ENCODE measurements around the gene EXOC1. TPM values are rescaled to one million over a fixed set of nuclear protein-coding genes. Genes with fewer than 3 reads are reported as not detected.
"Not testable (repeated sequence)": the region's sequence is repeated elsewhere in the genome, so short reads cannot be mapped to it uniquely, and the experiment has no call there.

EXOC1 gene
- polyA plus RNA-seq, 5 donors = 36.6 to 64.0 (median 51.3) TPM

- no peak for DNase-seq
These were observed 50.1 kb downstream of the EXOC1 start for GRCh38 chr4:55903577-55903976.

DNA sequence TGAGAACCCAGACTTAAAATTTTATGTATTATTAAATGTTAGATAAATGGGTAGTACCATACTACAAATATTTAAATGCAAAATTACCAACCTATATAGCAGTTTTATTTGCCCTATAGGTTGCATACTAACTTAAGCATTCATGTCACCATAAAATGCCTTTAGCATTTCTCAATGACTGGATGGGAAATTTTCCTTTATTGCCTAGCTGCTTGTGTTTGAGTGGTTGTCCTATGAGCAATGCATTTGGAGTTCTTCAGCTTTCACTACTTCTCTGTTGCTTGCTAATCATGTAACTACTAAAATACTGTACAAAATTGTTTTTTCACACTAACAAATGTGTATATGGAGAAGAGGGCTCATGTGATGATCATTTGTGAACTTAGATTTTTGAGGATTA is 51.1 kb downstream of the EXOC1 start:
- DNase-seq = no peak

DNA sequence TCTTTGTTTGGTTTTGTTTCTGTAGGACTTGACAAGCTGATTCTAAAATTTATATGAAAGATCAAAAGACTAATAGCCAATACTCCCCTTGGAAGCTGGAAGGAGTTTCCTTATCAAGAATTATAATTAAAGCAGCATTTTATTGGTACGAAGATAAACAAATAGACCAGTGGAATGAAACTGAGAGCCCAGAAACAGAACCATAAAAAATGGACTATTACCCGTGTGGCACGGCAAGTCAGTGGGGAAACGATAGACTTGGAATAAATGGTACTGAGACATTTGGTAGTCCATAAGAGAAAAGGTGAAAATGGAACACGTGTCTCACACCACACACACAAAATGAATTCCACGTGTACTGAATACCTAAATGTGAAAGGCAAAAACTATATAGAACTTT is 52.9 kb downstream of the EXOC1 start:
- no peak for DNase-seq

DNA sequence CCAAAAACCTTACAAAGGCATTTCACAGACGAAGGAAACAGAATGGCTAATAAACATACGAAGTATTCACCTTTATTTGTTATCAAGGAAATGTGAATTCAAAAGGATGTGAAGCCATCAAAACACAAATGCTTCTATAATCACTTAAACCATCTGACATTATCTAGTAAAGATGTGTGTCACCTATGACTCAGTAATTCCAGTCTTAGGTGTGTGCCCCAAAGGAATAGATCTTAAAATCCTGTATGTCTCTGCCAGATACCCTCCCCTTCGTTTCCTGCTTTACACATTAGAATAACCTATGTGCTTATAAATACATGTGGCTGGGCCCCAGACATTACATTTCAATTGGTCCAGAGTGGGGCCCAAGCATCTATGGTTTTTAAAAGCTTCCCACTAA is 53.5 kb downstream of the EXOC1 start:
- DNase-seq = no peak

DNA sequence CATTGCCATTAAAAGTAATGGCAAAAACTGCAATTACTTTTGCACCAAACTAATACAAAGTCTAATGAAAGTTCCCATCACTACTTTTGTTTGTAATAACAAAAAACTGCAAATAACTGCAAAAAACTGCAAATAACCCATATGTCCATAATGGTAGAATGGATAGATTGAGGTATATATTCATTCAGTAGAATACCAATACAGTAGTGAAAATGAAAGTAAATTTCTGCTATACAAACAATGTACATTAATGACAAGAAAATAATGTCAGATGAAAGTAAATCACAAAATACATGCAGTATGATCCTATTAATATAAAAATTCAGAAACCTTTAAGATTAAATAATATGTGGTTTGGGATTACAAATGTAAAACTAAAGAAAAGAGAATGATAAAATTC is 54.0 kb downstream of the EXOC1 start:
- DNase-seq = no peak

GRCh38 chr4:55910140-55910539 is 56.7 kb downstream of the EXOC1 start:
- DNase-seq = no peak

- no peak for DNase-seq
These were observed 58.8 kb downstream of the EXOC1 start for GRCh38 chr4:55912249-55912648.

DNA sequence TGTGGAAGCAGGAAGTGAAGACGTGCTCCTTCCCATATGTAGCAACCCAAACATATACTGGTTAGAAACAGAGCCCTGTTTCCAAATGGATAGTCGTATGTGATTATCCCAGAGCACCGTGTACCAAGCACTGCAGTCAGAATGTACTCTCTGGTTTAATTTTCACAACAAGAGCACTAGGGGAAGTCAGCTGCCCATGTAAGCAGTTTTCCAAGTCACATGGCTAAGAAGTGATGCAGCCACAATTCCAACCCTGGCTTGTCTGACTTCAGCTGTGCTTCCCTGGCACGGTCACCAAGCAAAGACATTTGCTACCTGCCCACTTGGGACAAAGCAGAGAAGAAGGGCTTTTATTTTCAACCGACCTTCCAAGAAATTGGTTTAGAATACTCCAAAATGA is 67.1 kb downstream of the EXOC1 start:
- DNase-seq = no peak

DNA sequence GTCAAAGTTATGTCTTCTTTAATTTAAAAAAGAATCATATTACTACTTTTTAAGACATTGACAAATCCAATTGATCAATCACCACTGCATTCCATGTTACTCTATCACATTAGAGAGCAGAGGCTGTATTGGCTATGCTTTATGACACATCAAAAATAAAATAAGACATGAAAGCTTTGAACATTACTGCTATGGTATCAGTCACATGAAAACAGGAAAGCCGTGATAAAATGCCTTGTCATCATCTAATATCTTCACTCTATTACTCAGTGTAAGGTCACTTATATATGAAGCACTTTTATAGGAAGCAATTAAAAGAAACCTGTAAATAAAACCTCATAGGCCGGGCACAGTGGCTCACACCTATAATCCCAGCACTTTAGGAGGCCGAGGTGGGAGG is 67.6 kb downstream of the EXOC1 start:
- no peak for DNase-seq

DNA sequence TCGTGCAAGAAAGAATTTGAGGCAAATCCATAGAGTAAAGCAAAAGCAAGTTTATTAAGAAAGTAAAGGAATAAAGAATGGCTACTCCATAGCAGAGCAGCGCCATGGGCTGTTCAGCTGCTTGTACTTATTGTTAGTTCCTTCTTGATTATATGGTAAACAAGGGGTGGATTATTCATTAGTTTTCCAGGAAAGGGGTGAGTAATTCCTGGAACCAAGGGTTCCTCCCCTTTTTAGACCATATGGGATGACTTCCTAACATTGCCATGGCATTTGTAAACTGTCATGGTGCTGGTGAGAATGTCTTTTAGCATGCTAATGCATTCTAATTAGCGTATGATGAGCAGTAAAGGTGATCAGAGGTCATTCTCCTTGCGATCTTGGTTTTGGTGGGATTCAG is 71.8 kb downstream of the EXOC1 start:
- DNase-seq = no peak

DNA sequence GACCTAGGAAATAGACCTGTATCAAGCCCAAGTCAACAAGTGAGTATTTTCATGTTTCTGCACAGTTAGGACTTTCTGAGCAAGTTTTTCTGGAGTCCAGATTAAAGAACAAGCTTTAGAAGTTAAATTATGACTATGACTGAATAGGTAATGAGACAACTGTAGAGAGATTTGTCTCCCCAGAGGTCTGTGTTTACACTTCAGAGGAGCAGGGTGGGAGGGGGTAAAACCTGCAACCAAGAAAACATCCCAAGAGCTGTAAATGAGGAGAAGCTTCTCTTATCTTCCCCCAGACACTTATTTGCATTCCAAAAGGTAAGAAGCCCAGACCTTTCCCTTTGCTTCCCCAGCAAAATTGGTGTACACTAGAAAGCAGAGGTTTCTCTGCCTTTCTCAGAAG is 73.2 kb downstream of the EXOC1 start:
- DNase-seq = no peak

GRCh38 chr4:55927803-55928437 is 74.5 kb downstream of the EXOC1 start:
- DNase-seq = no peak

DNA sequence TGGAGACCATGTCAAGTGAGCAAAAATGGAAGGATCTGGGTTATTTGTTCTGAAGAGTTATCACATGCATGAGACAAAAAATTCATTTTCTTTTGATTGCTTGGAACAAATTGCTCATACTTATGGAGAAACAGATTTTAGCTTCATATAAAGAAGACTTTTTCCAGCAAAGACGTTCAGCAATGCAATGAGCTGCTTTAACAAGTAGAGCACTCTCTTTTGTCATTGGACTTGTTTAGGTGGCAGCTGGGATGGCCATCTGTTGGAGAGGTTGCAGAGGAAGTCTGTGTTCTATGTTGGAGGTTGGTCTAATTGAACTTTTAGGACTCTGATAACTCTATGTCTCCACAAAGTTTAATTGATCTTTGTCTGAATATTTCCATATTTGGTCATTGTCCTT is 75.4 kb downstream of the EXOC1 start:
- no peak for DNase-seq

DNA sequence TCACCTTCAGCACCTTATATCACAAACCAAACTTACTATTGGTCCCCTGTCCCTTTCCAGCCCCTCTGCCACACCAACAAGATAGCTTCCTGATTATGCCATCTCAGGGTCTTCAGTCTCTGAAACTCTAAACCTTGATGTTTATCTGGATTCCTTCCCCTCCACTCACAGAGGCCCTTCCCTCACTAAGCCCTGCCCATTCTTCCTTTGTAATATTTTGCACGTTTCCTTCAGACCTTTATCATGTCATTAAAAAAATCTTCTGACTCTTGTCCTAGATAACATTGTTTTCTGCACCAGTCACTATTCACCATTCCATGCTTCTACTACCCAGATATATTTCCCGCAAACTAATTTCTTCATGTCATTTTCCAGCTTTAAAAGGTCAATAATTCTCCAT is 77.6 kb downstream of the EXOC1 start:
- no peak for DNase-seq

- DNase-seq = no peak
These were observed 78.4 kb downstream of the EXOC1 start for GRCh38 chr4:55931833-55932232.

DNA sequence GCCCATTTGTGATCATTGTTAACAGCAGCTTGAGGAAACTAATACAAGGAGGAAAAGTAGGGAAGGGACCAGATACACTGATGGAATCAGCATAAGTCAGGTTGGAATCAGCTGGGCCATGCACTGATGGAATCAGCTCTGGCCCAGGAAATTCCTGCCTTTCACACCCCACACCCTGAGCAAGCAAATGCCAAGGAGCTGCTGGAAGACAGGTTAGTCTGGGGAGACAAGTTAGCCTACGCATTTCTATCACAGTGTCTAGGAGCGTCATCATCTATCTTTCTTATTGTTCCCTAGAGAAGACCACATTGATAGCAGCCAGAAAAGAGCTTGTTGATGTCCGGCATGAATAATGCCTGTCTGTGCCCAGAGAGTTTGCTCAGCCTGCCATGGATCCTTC is 79.1 kb downstream of the EXOC1 start:
- DNase-seq = no peak

GRCh38 chr4:55933611-55934010 is 80.2 kb downstream of the EXOC1 start:
- no peak for DNase-seq

GRCh38 chr4:55935907-55936306 is 82.5 kb downstream of the EXOC1 start:
- not testable (repeated sequence) for DNase-seq

GRCh38 chr4:55938481-55938880 is 85.0 kb downstream of the EXOC1 start:
- DNase-seq = no peak

DNA sequence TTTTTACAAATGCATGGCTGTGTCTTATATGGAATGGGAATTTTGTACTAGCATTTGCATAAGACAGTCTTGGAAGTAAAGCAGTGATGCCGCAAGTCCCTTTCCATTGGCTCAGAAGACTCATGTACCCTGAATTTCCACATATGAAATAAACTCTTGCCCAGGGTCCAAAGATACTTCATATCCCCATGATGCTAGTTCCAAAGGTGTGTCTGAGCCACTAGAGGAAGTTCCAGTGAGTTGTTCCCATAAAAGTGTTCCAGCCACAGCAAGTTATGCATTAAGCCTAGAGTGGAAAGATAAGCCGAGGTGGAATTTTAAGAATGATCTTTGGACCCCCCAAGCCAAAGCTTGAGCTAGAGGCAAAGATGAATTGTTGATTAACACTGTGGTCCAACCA is 86.0 kb downstream of the EXOC1 start:
- no peak for DNase-seq

GRCh38 chr4:55941881-55942396 is 88.5 kb downstream of the EXOC1 start:
- no peak for DNase-seq

- peak in 1 of 2 donors; percentile 2 for DNase-seq
These were observed 93.9 kb downstream of the EXOC1 start for GRCh38 chr4:55947254-55947882.

GRCh38 chr4:55947912-55948725 is 94.7 kb downstream of the EXOC1 start:
- peak; percentile 21 to 25 for DNase-seq
